Measurements from ENCODE around the gene SLC22A23. TPM values are rescaled to one million over a fixed set of nuclear protein-coding genes. Genes with fewer than 3 reads are reported as not detected.

The SLC22A23 gene
- polyA plus RNA-seq, 1 donor (not counting 4 experiments of a cell fraction or from before 2014, with no cell fraction given): 4.3 TPM

- no peak overlapping the region for H3K4me2 ChIP-seq (ENCODE audit: control insufficient read depth, extremely low read depth, insufficient read depth, low read depth, low read length)
- no peaks in the 10 kb centered on the region for H3K27me3 ChIP-seq (ENCODE audit: control insufficient read depth, extremely low read depth, insufficient read depth, low read length)
- no peak for DNase-seq (ENCODE audit: low read depth, low spot score)
- H3K79me2 ChIP-seq (ENCODE audit: control insufficient read depth, insufficient read depth, low read length): no peaks in the 10 kb centered on the region
- dilution Hi-C loops (cut with MboI; ENCODE audit: extremely low pct_ligation_motif_present, low sequenced_read_pairs): no loop called here
- no peak for FAIRE-seq
- H3K4me1 ChIP-seq (ENCODE audit: control insufficient read depth, extremely low read depth, insufficient read depth, low read length): no peaks in the 10 kb centered on the region
- no peak for TF ChIP-seq EZH2 (IDR thresholded peaks at IDR 0.05; ENCODE audit: low read length)
- TF ChIP-seq CTCF (optimal IDR thresholded peaks at IDR 0.05 in 1 of 3, IDR thresholded peaks at IDR 0.05 in 1 of 3, conservative IDR thresholded peaks at IDR 0.05 in 1 of 3; ENCODE audit: extremely low read depth in 1 of 3, insufficient read depth in 2 of 3, low read length in 3 of 3): no peak
- H4K20me1 ChIP-seq (ENCODE audit: control insufficient read depth, extremely low read depth, insufficient read depth, low read length): no peaks in the 10 kb centered on the region
- H3K9me3 ChIP-seq (ENCODE audit: control insufficient read depth, low read depth, low read length): no peaks in the 10 kb centered on the region
- no peak overlapping the region for H3K4me3 ChIP-seq (ENCODE audit: control insufficient read depth in 2 of 3, extremely low read depth in 1 of 3, insufficient read depth in 2 of 3, low read depth in 1 of 3, low read length in 3 of 3)
- H3K36me3 ChIP-seq (ENCODE audit: control insufficient read depth in 2 of 2, extremely low read depth in 1 of 2, insufficient read depth in 2 of 2, low read length in 2 of 2): no peaks in the 10 kb centered on the region
- no peak overlapping the region for H3K9ac ChIP-seq (ENCODE audit: control insufficient read depth, extremely low read depth, insufficient read depth, low read length)
- no peak overlapping the region for H3K27ac ChIP-seq (ENCODE audit: control insufficient read depth, insufficient read depth, low read length)
- no peaks in the 10 kb centered on the region for H3K9me1 ChIP-seq (ENCODE audit: control insufficient read depth, extremely low read depth, insufficient read depth, low read length)
- H2AFZ ChIP-seq (ENCODE audit: control insufficient read depth, low read length): no peak overlapping the region
Observed at GRCh38 chr6:3341467-3341866, 115.4 kb downstream of the SLC22A23 start.

GRCh38 chr6:3340894-3341293 lies 116.0 kb downstream of the SLC22A23 start:
- FAIRE-seq (no peak), DNase-seq (ENCODE audit: low read depth, low spot score) (no peak)
- Histone ChIP-seq H3K79me2 (ENCODE audit: control insufficient read depth, insufficient read depth, low read length) (no peaks in the 10 kb centered on the region), H3K9ac (ENCODE audit: control insufficient read depth, extremely low read depth, insufficient read depth, low read length) (no peak overlapping the region), H4K20me1 (ENCODE audit: control insufficient read depth, extremely low read depth, insufficient read depth, low read length) (no peaks in the 10 kb centered on the region), H3K4me2 (ENCODE audit: control insufficient read depth, extremely low read depth, insufficient read depth, low read depth, low read length) (no peak overlapping the region), H3K27ac (ENCODE audit: control insufficient read depth, insufficient read depth, low read length) (no peak overlapping the region), H2AFZ (ENCODE audit: control insufficient read depth, low read length) (no peak overlapping the region), H3K9me3 (ENCODE audit: control insufficient read depth, low read depth, low read length) (no peaks in the 10 kb centered on the region), H3K9me1 (ENCODE audit: control insufficient read depth, extremely low read depth, insufficient read depth, low read length) (no peaks in the 10 kb centered on the region), H3K4me1 (ENCODE audit: control insufficient read depth, extremely low read depth, insufficient read depth, low read length) (no peaks in the 10 kb centered on the region), H3K27me3 (ENCODE audit: control insufficient read depth, extremely low read depth, insufficient read depth, low read length) (no peaks in the 10 kb centered on the region), H3K36me3 (ENCODE audit: control insufficient read depth in 2 of 2, extremely low read depth in 1 of 2, insufficient read depth in 2 of 2, low read length in 2 of 2) (no peaks in the 10 kb centered on the region), H3K4me3 (ENCODE audit: control insufficient read depth in 2 of 3, extremely low read depth in 1 of 3, insufficient read depth in 2 of 3, low read depth in 1 of 3, low read length in 3 of 3) (no peak overlapping the region)
- TF ChIP-seq CTCF (optimal IDR thresholded peaks at IDR 0.05 in 1 of 3, IDR thresholded peaks at IDR 0.05 in 1 of 3, conservative IDR thresholded peaks at IDR 0.05 in 1 of 3; ENCODE audit: extremely low read depth in 1 of 3, insufficient read depth in 2 of 3, low read length in 3 of 3) (no peak), EZH2 (IDR thresholded peaks at IDR 0.05; ENCODE audit: low read length) (no peak)
- dilution Hi-C loops (cut with MboI; ENCODE audit: extremely low pct_ligation_motif_present, low sequenced_read_pairs): no loop called here

All from keratinocyte (primary cell).